WERI-Rb-1 (cell line): ENCODE data around the gene PLD5.
A peak's percentile ranks its signal among the peaks of the same experiment; 100 is the strongest.
"Not testable (repeated sequence)": the region's sequence is repeated elsewhere in the genome, so short reads cannot be mapped to it uniquely, and the experiment has no call there.

Experiments
- DNase-seq: peaks from one replicate; pipeline ENCODE4 v3.0.0-alpha.2; 2020
- H3K27ac ChIP-seq: fragments of 250-450 bp; sonication (Bioruptor Pico); 2 replicates; pipeline ENCODE4 v1.5.1; 2020; ENCODE audit warnings: mild to moderate bottlenecking, moderate library complexity
- H3K27me3 ChIP-seq: fragments of 250-450 bp; sonication (Bioruptor Pico); 2 replicates; pipeline ENCODE4 v1.5.1; 2021; ENCODE audit warnings: mild to moderate bottlenecking, low read depth, moderate library complexity; ENCODE audit not compliant: insufficient read depth, severe bottlenecking
- H3K36me3 ChIP-seq: fragments of 250-450 bp; sonication (Bioruptor Pico); 2 replicates; pipeline ENCODE4 v1.5.1; 2020; ENCODE audit warnings: mild to moderate bottlenecking, moderate library complexity
- H3K4me3 ChIP-seq: 2 replicates; pipeline ENCODE4 v1.5.1; 2011; ENCODE audit warnings: low read depth, mild to moderate bottlenecking, control low read depth, low read length
- H3K9me3 ChIP-seq: fragments of 250-450 bp; sonication (Bioruptor Pico); 2 replicates; pipeline ENCODE4 v1.5.1; 2021; ENCODE audit warnings: mild to moderate bottlenecking, moderate library complexity; ENCODE audit not compliant: severe bottlenecking
- CTCF ChIP-seq: IDR thresholded peaks from 2 replicates; pipeline ENCODE4 v1.5.1; 2011; ENCODE audit warnings: low read depth, mild to moderate bottlenecking, control low read depth, inconsistent platforms, low read length

PLD5 gene

GRCh38 chr1:242211254-242212022, 313.1 kb downstream of the PLD5 start:
- DNase-seq: no peak
- Histone ChIP-seq H3K27ac (no peak overlapping the region), H3K9me3 (peaks cover 7% of the 10 kb centered on the region), H3K36me3 (no peaks in the 10 kb centered on the region), H3K27me3 (no peaks in the 10 kb centered on the region), H3K4me3 (no peak overlapping the region)
- no peak for TF ChIP-seq CTCF

GRCh38 chr1:242210316-242210715, 314.2 kb downstream of the PLD5 start:
- not testable (repeated sequence) for H3K27me3 ChIP-seq, H3K4me3 ChIP-seq, H3K9me3 ChIP-seq, DNase-seq, H3K27ac ChIP-seq, H3K36me3 ChIP-seq

GRCh38 chr1:242209063-242209462, 315.4 kb downstream of the PLD5 start:
- no peak overlapping the region for H3K27ac ChIP-seq

GRCh38 chr1:242208021-242208420, 316.5 kb downstream of the PLD5 start:
- H3K36me3 ChIP-seq: no peaks in the 10 kb centered on the region
- no peak overlapping the region for H3K4me3 ChIP-seq
- no peak overlapping the region for H3K27ac ChIP-seq
- no peak for TF ChIP-seq CTCF
- no peaks in the 10 kb centered on the region for H3K9me3 ChIP-seq
- DNase-seq: no peak
- no peaks in the 10 kb centered on the region for H3K27me3 ChIP-seq

More at GRCh38 chr1:242209063-242209462, 315.4 kb downstream of the PLD5 start:
- no peaks in the 10 kb centered on the region for H3K36me3 ChIP-seq
- no peak overlapping the region for H3K4me3 ChIP-seq
- no peaks in the 10 kb centered on the region for H3K9me3 ChIP-seq
- no peak for TF ChIP-seq CTCF
- no peaks in the 10 kb centered on the region for H3K27me3 ChIP-seq
- DNase-seq: no peak

GRCh38 chr1:242206994-242207393, 317.5 kb downstream of the PLD5 start:
- Histone ChIP-seq H3K27me3 (no peaks in the 10 kb centered on the region), H3K36me3 (no peaks in the 10 kb centered on the region), H3K4me3 (no peak overlapping the region), H3K27ac (no peak overlapping the region), H3K9me3 (no peaks in the 10 kb centered on the region)
- TF ChIP-seq CTCF: no peak
- DNase-seq: no peak

- H3K27ac ChIP-seq: peak overlapping the region; percentile 17; the same call in 1 of the 2 replicates
- no peaks in the 10 kb centered on the region for H3K9me3 ChIP-seq
- DNase-seq: no peak
- TF ChIP-seq CTCF: no peak
- H3K4me3 ChIP-seq: no peak overlapping the region
- H3K36me3 ChIP-seq: no peaks in the 10 kb centered on the region
- H3K27me3 ChIP-seq: no peaks in the 10 kb centered on the region
These were observed 318.6 kb downstream of the PLD5 start for GRCh38 chr1:242205622-242206489.
